Measurements from ENCODE around the gene CCDC85C. TPM values are rescaled to one million over a fixed set of nuclear protein-coding genes. Genes with fewer than 3 reads are reported as not detected.

The CCDC85C gene
- total and polyA plus RNA-seq, 4 donors, result 4.0 to 23.9 (median 9.6) TPM

- H3K4me1 ChIP-seq (ENCODE audit: control insufficient read depth in 4 of 4, insufficient read depth in 4 of 4, low read length in 3 of 4), result peaks cover 22 to 55% (median 30%) of the 10 kb centered on the region in 4 donors
- H3K36me3 ChIP-seq (ENCODE audit: control insufficient read depth in 4 of 4, insufficient read depth in 3 of 4, low read depth in 1 of 4, low read length in 3 of 4), result no peaks in the 10 kb centered on the region
- DNase-seq (ENCODE audit: low spot score), result no peak
- no peak overlapping the region for H3K9ac ChIP-seq (ENCODE audit: low read depth in 1 of 2, low read length in 2 of 2)
- no peak overlapping the region for H3K27ac ChIP-seq (ENCODE audit: low read depth in 1 of 2, low read length in 2 of 2)
- no peaks in the 10 kb centered on the region for H3K27me3 ChIP-seq (ENCODE audit: control insufficient read depth in 4 of 4, insufficient read depth in 4 of 4, low read length in 3 of 4)
- TF ChIP-seq NR2F2 (IDR thresholded peaks at IDR 0.05) (no peak), HNF4A (conservative IDR thresholded peaks at IDR 0.05) (peak; percentile 58 to 72), REST (IDR thresholded peaks at IDR 0.05) (peak; percentile 94), RXRA (IDR thresholded peaks at IDR 0.05) (peak; percentile 42 to 66), FOXA1 (IDR thresholded peaks at IDR 0.05) (no peak)
- WGBS, result 73% methylated on average over 16 of the region's 16 CpGs
- H3K4me3 ChIP-seq (ENCODE audit: low read depth in 1 of 3, low read length in 3 of 3), result no peak overlapping the region
- H3K9me3 ChIP-seq (ENCODE audit: control insufficient read depth in 4 of 4, low read length in 3 of 4), result no peaks in the 10 kb centered on the region
Measured at GRCh38 chr14:99586054-99586760, 17.8 kb downstream of the CCDC85C start.

- Histone ChIP-seq H3K27ac (ENCODE audit: low read depth in 1 of 2, low read length in 2 of 2) (no peak overlapping the region), H3K9me3 (ENCODE audit: control insufficient read depth in 4 of 4, low read length in 3 of 4) (no peaks in the 10 kb centered on the region), H3K36me3 (ENCODE audit: control insufficient read depth in 4 of 4, insufficient read depth in 3 of 4, low read depth in 1 of 4, low read length in 3 of 4) (no peaks in the 10 kb centered on the region), H3K4me3 (ENCODE audit: low read depth in 1 of 3, low read length in 3 of 3) (no peak overlapping the region), H3K9ac (ENCODE audit: low read depth in 1 of 2, low read length in 2 of 2) (no peak overlapping the region), H3K4me1 (ENCODE audit: control insufficient read depth in 4 of 4, insufficient read depth in 4 of 4, low read length in 3 of 4) (peaks cover 14 to 42% (median 23%) of the 10 kb centered on the region in 4 donors), H3K27me3 (ENCODE audit: control insufficient read depth in 4 of 4, insufficient read depth in 4 of 4, low read length in 3 of 4) (no peaks in the 10 kb centered on the region)
- no peak for TF ChIP-seq NR2F2 (IDR thresholded peaks at IDR 0.05)
- TF ChIP-seq CTCF (IDR thresholded peaks at IDR 0.05; ENCODE audit: low read depth, low read length, missing input control), result no peak
- no peak for TF ChIP-seq EGR1 (IDR thresholded peaks at IDR 0.05; ENCODE audit: low read depth in 2 of 2)
- no peak for TF ChIP-seq FOXA2 (IDR thresholded peaks at IDR 0.05)
- no peak for TF ChIP-seq SP1 (IDR thresholded peaks at IDR 0.05)
- 82% methylated on average over 3 of the region's 3 CpGs for WGBS
- DNase-seq (ENCODE audit: low spot score), result no peak
Measured at GRCh38 chr14:99584823-99585222, 19.2 kb downstream of the CCDC85C start.

GRCh38 chr14:99581938-99582337 is 22.1 kb downstream of the CCDC85C start:
- Histone ChIP-seq H3K9ac (ENCODE audit: low read depth in 1 of 2, low read length in 2 of 2) (no peak overlapping the region), H3K4me3 (ENCODE audit: low read depth in 1 of 3, low read length in 3 of 3) (no peak overlapping the region), H3K27ac (ENCODE audit: low read depth in 1 of 2, low read length in 2 of 2) (no peak overlapping the region), H3K4me1 (ENCODE audit: control insufficient read depth in 4 of 4, insufficient read depth in 4 of 4, low read length in 3 of 4) (peaks cover 9 to 26% (median 18%) of the 10 kb centered on the region in 4 donors), H3K36me3 (ENCODE audit: control insufficient read depth in 4 of 4, insufficient read depth in 3 of 4, low read depth in 1 of 4, low read length in 3 of 4) (peaks cover 0 to 2% (median 0%) of the 10 kb centered on the region in 4 donors), H3K27me3 (ENCODE audit: control insufficient read depth in 4 of 4, insufficient read depth in 4 of 4, low read length in 3 of 4) (no peaks in the 10 kb centered on the region), H3K9me3 (ENCODE audit: control insufficient read depth in 4 of 4, low read length in 3 of 4) (no peaks in the 10 kb centered on the region)
- no peak for DNase-seq (ENCODE audit: low spot score)
- no peak for TF ChIP-seq GABPA (IDR thresholded peaks at IDR 0.05 in 1 of 2, conservative IDR thresholded peaks at IDR 0.05 in 1 of 2)
- TF ChIP-seq ATF3 (IDR thresholded peaks at IDR 0.05), result no peak
- TF ChIP-seq CTCF (IDR thresholded peaks at IDR 0.05; ENCODE audit: low read depth, low read length, missing input control), result no peak
- TF ChIP-seq NR2F2 (IDR thresholded peaks at IDR 0.05), result no peak
- TF ChIP-seq MAX (IDR thresholded peaks at IDR 0.05), result no peak
- no peak for TF ChIP-seq RAD21 (IDR thresholded peaks at IDR 0.05)
- TF ChIP-seq HNF4G (IDR thresholded peaks at IDR 0.05), result no peak
- TF ChIP-seq TAF1 (conservative IDR thresholded peaks at IDR 0.05), result no peak
- no peak for TF ChIP-seq ZBTB33 (IDR thresholded peaks at IDR 0.05)
- 96% methylated on average over 11 of the region's 11 CpGs for WGBS

All from liver (tissue), 9 donors.